Astrocyte of the spinal cord (primary cell): ENCODE results near the gene DIPK1A.

Experiments used
- DNase-seq: peaks from one replicate; pipeline ENCODE4 v3.0.0; 2011; ENCODE audit warnings: low read depth, low spot score
- H3K4me3 ChIP-seq: 2 replicates; pipeline ENCODE4 v1.5.1; 2011; ENCODE audit warnings: low read depth, mild to moderate bottlenecking, low read length, moderate library complexity
- in situ Hi-C: cut with HindIII; loops from 2 replicates; pipeline ENCODE4 v1.10.0; 2017; ENCODE audit warnings: low sequenced_read_pairs
- TF ChIP-seq, protein P1 (sequence below): IDR thresholded peaks from 2 replicates; pipeline ENCODE4 v1.5.1; 2012; ENCODE audit warnings: low read depth, mild to moderate bottlenecking, low read length, inconsistent platforms

Gene DIPK1A

DNA sequence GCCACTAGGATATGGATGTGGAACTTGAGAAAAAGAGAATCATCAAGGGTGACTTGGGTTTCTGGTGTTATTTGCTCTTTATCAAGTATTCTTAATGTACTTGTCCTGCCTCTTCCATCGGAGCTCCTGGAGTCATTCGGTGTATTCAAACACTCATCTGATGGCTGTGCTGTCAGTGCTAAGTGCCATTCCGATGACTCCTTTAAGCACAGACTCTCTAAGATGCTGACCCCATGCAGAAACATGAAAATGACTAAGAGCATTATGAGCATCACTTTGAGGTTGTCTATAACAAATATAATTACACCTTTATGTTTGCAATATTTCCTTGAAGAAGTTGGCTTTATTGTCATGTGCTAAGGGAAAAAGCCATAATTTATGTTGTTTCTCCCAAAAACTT, 140.7 kb downstream of the DIPK1A start:
- no peak overlapping the region for H3K4me3 ChIP-seq
- in situ Hi-C loops, result no loop called here
- TF ChIP-seq, protein P1, sequence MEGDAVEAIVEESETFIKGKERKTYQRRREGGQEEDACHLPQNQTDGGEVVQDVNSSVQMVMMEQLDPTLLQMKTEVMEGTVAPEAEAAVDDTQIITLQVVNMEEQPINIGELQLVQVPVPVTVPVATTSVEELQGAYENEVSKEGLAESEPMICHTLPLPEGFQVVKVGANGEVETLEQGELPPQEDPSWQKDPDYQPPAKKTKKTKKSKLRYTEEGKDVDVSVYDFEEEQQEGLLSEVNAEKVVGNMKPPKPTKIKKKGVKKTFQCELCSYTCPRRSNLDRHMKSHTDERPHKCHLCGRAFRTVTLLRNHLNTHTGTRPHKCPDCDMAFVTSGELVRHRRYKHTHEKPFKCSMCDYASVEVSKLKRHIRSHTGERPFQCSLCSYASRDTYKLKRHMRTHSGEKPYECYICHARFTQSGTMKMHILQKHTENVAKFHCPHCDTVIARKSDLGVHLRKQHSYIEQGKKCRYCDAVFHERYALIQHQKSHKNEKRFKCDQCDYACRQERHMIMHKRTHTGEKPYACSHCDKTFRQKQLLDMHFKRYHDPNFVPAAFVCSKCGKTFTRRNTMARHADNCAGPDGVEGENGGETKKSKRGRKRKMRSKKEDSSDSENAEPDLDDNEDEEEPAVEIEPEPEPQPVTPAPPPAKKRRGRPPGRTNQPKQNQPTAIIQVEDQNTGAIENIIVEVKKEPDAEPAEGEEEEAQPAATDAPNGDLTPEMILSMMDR, result no peak
- no peak for DNase-seq

GRCh38 chr1:92820024-92820423, 141.2 kb downstream of the DIPK1A start:
- in situ Hi-C loops, result no loop called here
- TF ChIP-seq, protein P1, result no peak
- DNase-seq, result no peak
- no peak overlapping the region for H3K4me3 ChIP-seq

DNA sequence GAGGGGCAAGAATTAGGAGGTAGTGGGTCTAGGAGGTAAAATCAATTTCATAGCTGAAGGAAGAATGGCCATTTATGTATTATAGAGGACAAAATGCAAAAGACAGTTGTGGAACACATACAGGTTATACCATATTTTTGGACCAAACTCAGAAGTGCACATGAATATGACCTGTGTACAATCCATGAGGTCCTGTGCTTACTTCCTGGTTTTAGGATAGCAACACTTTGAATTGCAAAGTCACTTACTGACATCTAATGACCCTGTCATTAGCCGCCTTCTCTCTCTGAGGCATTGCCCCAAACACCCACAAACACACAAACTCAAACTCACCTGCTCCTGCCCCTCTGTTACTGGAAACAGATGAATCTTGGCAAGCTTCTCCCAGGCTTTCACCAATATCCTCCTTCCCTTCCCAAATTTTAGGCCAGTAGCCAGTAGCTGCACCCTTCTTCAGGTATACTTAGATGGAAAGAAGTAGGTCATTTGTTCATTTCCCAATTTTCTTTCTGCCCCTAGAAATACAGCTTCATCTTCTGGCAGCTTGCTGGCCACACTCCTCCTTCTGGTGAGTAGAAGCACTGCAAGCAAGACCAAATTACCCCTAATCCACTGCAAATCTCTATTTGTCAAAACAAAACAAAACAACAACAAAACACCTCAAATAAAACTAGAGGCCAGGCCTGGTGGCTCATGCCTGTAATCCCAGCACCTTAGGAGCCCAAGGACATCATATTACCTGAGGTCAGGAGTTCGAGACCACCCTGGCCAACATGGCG, 143.1 kb downstream of the DIPK1A start:
- no peak for DNase-seq
- in situ Hi-C loops, result no loop called here
- TF ChIP-seq, protein P1, result peak; percentile 84
- no peak overlapping the region for H3K4me3 ChIP-seq

GRCh38 chr1:92817137-92817697, 144.0 kb downstream of the DIPK1A start:
- in situ Hi-C loops, result no loop called here
- DNase-seq, result no peak
- no peak overlapping the region for H3K4me3 ChIP-seq
- TF ChIP-seq, protein P1, result no peak

- TF ChIP-seq, protein P1, result no peak
Measured at GRCh38 chr1:92816732-92817131, 144.5 kb downstream of the DIPK1A start.

GRCh38 chr1:92808381-92808780, 152.9 kb downstream of the DIPK1A start:
- in situ Hi-C loops, result no loop called here
- TF ChIP-seq, protein P1, result no peak
- DNase-seq, result no peak
- H3K4me3 ChIP-seq, result no peak overlapping the region

More at GRCh38 chr1:92816732-92817131, 144.5 kb downstream of the DIPK1A start:
- in situ Hi-C loops, result no loop called here
- H3K4me3 ChIP-seq, result no peak overlapping the region
- no peak for DNase-seq
